Measurements from ENCODE around the gene NTN4. TPM values are rescaled to one million over a fixed set of nuclear protein-coding genes. Genes with fewer than 3 reads are reported as not detected.

The NTN4 gene
- total RNA-seq, 1 experiment from 2014 or later = 0.17 TPM

DNA sequence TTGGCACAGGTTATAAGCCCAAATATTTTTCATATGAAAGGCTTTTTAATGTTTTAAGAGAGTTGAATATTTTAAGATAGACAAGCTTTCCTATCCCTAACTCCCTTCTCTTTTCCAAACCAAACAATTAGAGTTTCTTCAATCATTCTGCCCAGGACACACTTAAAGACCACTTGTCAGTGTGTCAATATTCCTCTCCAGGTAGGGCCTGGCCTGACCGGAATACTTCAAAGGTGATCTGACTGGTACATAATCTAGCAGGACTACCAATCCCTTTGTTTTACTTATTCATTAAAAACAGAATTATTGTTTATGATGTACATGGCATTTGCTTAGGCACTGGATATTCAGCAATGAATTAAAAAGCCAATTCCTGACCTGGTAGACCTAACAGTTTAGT lies 44.0 kb upstream of the NTN4 start:
- peaks cover 3% of the 10 kb centered on the region; the same call in 1 of the 2 replicates for H3K4me1 ChIP-seq (ENCODE audit: insufficient read depth, low read length)
- no peak overlapping the region for H2BK20ac ChIP-seq (ENCODE audit: low read depth, low read length, poor library complexity, severe bottlenecking)

More for the DNA sequence above, 44.0 kb upstream of the NTN4 start:
- Histone ChIP-seq H4K8ac (replicated peaks; ENCODE audit: insufficient read length, low read depth, low read length) (no peak overlapping the region), H3K23me2 (ENCODE audit: insufficient read length, low read depth, low read length, poor library complexity, severe bottlenecking) (no peaks in the 10 kb centered on the region), H4K20me1 (ENCODE audit: control insufficient read depth, insufficient read depth, insufficient read length) (no peaks in the 10 kb centered on the region), H2BK5ac (ENCODE audit: insufficient read length, low read length) (no peak overlapping the region), H3K27me3 (ENCODE audit: insufficient read depth, low read length) (no peaks in the 10 kb centered on the region), H2BK12ac (ENCODE audit: insufficient read length, low read depth, low read length) (no peak overlapping the region), H3K9ac (ENCODE audit: extremely low read depth, insufficient read length, low read length) (no peak overlapping the region), H2BK120ac (ENCODE audit: low read depth, low read length, poor library complexity, severe bottlenecking) (no peak overlapping the region), H3K4me2 (ENCODE audit: insufficient read depth, insufficient read length, low read length) (no peak overlapping the region), H2AK5ac (ENCODE audit: insufficient read length, low read length) (no peak overlapping the region), H2BK15ac (ENCODE audit: low read depth, low read length) (no peak overlapping the region), H4K5ac (ENCODE audit: insufficient read length, low read depth, low read length) (no peak overlapping the region), H3K14ac (ENCODE audit: insufficient read depth, low read length) (no peak overlapping the region), H3T11ph (ENCODE audit: low read length) (no peak overlapping the region), H3K18ac (ENCODE audit: insufficient read length, low read depth, low read length) (no peak overlapping the region), H4K91ac (ENCODE audit: insufficient read length, low read depth, low read length) (no peak overlapping the region), H3K79me1 (ENCODE audit: insufficient read depth, low read depth, low read length, poor library complexity, severe bottlenecking) (no peaks in the 10 kb centered on the region), H3K56ac (ENCODE audit: insufficient read length, low read depth, low read length) (no peak overlapping the region), H3K79me2 (ENCODE audit: insufficient read depth, low read length) (no peaks in the 10 kb centered on the region), H3K23ac (ENCODE audit: insufficient read length, low read depth, low read length) (no peak overlapping the region), H3K9me3 (ENCODE audit: control insufficient read depth, low read depth, low read length) (no peaks in the 10 kb centered on the region), H2AFZ (ENCODE audit: low read length) (no peak overlapping the region), H3K4ac (ENCODE audit: low read depth, low read length) (no peak overlapping the region), H3K27ac (ENCODE audit: insufficient read length, low read depth, low read length) (no peak overlapping the region)
- DNase-seq = no peak
- peaks cover 3% of the 10 kb centered on the region for H3K27me3 Mint-ChIP-seq (ENCODE audit: low read depth)
- WGBS (ENCODE audit: extremely low coverage, insufficient read length, low lambda C conversion rate) = no CpG with 5 or more reads among the region's 1 CpG
- no peaks in the 10 kb centered on the region for H3K9me3 Mint-ChIP-seq
- peaks cover 8 to 10% of the 10 kb centered on the region in 2 experiments for H3K4me1 Mint-ChIP-seq
- TF ChIP-seq, protein P1, sequence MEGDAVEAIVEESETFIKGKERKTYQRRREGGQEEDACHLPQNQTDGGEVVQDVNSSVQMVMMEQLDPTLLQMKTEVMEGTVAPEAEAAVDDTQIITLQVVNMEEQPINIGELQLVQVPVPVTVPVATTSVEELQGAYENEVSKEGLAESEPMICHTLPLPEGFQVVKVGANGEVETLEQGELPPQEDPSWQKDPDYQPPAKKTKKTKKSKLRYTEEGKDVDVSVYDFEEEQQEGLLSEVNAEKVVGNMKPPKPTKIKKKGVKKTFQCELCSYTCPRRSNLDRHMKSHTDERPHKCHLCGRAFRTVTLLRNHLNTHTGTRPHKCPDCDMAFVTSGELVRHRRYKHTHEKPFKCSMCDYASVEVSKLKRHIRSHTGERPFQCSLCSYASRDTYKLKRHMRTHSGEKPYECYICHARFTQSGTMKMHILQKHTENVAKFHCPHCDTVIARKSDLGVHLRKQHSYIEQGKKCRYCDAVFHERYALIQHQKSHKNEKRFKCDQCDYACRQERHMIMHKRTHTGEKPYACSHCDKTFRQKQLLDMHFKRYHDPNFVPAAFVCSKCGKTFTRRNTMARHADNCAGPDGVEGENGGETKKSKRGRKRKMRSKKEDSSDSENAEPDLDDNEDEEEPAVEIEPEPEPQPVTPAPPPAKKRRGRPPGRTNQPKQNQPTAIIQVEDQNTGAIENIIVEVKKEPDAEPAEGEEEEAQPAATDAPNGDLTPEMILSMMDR (conservative IDR thresholded peaks at IDR 0.05) = no peak
- H3K27ac Mint-ChIP-seq = no peak overlapping the region
- H3K36me3 Mint-ChIP-seq (ENCODE audit: insufficient read depth in 1 of 3, low read depth in 3 of 3) = no peaks in the 10 kb centered on the region
- H3K4me3 Mint-ChIP-seq = no peak overlapping the region
